GM21381 (cell line): ENCODE data around the gene ATP6V0A1.
"Not testable (repeated sequence)": the region's sequence is repeated elsewhere in the genome, so short reads cannot be mapped to it uniquely, and the experiment has no call there.

Experiments
- ATAC-seq: cut with Tn5 transposase; IDR thresholded peaks from one replicate; pipeline ENCODE4 v1.9.1; 2021; ENCODE audit warnings: mild to moderate bottlenecking, moderate library complexity; ENCODE audit not compliant: unreplicated experiment

ATP6V0A1 gene

DNA sequence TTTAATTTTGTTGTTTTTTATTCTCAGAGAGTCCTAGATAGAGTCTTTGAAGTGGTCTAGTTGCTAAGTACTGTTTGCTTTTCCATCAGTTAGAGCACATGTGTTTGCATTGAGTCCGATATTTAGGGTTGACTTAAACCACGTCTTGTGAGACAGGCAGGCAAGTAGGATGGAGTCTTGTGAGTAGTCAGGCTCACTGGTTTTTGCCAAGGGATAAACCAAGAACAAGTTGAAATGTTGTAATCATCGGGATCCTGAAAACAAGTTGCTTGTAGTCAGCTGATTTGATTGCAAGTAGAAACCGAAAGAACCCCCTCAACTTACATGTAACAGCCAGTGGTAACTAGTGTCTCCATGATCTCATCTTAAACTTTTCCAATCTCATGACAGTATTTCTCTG lies 17.2 kb downstream of the ATP6V0A1 start:
- ATAC-seq, result no peak

DNA sequence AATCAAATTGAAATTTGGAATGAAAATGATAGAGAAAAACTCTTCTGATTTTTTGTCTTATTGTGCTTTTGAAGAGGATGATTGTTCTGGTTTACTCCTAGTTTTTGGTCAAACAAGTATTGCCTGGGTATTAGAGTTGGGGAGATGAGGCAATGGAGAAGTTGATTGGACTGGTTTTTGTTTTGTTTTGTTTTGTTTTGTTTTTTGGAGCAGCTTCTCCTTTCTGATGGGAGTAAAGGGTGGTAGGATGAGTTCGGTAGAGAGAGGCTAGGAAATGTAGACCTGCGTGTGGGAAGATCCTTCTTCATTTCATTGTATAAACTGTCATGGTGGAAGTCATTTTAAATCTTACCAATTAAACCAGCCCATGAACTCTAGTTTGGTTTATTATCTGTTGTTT lies 17.7 kb downstream of the ATP6V0A1 start:
- ATAC-seq, result no peak

DNA sequence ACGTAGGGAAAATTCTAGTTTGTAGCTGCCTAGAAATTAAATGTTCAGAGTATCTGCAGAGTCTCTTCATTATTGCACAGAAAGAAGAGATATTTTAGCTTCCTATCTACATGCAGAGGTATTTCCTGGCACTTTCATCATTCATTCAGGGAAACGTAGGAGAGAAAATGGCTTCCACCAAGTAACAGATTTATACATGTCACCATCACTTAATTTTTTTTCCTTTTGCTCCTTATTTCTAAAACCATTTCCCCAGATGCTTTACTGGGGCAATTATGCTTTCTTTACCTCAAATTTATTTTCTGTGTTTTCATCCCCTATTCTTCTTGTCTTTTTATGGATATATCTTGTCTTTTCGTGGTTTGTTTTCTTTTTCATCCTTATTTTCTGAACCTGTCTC lies 18.5 kb downstream of the ATP6V0A1 start:
- no peak for ATAC-seq

DNA sequence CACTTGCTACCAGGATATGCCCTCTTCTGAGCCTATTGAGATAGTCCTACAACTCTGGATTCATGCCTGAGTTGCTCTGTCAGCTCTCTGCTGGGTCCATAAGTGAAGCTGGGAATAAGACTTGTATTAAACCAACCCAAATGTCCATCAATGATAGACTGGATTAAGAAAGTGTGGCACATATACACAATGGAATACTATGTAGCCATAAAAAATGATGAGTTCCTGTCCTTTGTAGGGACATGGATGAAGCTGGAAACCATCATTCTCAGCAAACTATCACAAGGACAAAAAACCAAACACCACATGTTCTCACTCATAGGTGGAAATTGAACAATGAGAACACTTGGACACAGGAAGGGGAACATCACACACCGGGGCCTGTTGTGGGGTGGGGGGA lies 19.1 kb downstream of the ATP6V0A1 start:
- ATAC-seq, result not testable (repeated sequence)

DNA sequence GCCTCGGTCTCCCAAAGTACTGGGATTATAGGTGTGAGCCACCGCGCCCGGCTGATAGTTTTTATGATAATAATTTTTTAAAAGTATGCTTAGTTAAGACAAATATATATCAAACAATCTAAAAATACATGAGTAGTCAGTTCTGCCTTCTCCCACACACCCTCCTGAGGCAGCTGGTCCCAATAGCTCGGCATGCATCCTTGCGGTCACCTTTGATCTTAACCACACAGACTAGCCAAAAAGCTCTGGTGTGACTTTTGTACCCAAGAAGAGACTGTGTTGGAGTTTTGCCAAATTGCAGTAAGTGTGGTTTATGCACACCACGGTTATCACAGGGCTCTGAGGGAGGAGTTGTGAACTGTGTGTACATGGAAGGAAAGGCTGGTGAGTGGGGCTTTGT lies 25.6 kb downstream of the ATP6V0A1 start:
- ATAC-seq, result peak; percentile 54

DNA sequence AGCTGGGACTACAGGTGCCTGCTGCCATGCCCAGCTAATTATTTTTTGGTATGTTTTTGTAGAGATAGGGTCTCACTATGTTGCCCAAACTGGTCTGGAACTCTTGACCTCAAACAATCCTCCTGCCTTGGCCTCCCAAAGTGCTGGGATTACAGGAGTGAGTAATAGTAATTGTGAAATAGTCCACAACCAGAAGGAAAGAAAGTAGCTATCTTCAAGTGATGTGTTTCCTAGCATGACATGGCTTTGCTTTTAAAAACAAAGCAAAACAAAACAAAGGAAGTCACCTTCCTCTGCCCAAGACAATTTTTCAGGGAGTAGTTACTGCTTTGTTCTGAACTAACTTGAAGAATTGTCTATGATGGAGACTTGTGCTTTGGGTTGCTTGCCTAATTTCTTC lies 27.0 kb downstream of the ATP6V0A1 start:
- no peak for ATAC-seq

DNA sequence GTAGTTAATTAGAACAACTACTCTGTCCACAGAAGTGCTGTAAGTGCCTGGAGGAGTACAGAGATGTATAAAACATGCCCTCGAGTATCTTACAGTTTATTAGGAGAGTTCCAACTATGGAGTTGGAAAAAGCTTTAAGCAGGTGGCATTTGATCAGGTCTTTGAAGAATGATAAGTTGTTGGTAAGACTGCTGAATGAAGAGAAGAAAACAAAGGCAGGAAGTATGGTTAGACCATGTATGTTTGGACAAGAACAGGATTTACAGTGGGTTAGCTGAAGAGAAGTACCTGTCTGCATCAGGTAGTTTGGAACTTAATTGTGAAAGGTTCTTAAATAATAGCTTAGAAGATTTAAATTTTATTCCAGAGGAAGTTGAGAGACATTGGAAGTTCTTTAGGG lies 29.4 kb downstream of the ATP6V0A1 start:
- no peak for ATAC-seq

DNA sequence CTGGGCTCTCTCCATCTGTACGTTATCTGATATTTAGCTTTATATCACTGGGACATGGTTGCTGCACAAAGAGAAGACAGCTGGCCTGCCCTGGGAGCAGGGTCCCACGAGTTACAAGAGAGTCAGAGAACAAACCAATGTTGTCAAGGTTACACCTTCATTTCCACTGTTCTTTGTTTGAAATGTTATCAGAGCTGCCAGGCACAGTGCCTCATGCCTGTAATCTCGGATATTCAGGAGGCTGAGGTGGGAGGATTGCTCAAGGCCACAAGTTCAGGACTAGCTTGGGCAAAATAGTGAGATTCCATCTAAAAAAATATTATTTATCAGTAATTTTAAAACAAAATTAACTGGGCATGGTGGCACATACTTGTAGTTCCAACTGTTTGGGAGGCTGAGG lies 34.6 kb downstream of the ATP6V0A1 start:
- ATAC-seq, result no peak

DNA sequence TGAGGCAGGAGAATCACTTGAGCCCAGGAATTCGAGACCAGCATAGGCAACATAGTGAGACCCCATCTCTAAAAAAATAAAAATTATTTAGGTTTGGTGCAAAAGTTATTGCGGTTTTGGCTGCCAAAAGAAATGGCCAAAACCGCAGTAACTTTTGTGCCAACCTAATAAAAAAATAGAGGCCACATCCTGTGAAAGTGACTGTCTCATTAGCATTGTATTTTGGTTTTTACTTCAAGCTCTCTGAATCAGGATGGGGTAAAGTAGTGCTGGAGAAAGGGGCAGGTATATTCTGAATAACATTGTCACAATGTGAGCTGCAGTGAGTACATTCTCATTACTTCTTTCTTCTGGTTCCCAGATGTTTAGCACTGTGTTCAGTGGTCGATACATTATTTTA lies 36.0 kb downstream of the ATP6V0A1 start:
- no peak for ATAC-seq

DNA sequence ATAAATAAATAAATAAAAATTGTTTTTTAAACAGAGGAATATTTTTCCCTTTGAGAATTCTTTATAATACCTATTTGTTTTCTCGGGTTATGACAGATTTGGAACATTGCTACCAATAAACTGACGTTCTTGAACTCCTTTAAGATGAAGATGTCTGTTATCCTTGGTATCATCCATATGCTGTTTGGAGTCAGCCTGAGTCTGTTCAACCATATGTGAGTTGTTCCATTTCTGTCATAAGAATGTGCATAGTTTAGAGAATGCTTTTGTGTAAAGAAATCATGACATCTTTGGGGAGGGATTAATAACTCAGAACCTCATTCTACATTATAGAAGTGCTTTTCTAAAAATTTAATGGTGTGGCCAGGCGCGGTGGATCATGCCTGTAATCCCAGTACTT lies 40.1 kb downstream of the ATP6V0A1 start:
- ATAC-seq, result no peak

DNA sequence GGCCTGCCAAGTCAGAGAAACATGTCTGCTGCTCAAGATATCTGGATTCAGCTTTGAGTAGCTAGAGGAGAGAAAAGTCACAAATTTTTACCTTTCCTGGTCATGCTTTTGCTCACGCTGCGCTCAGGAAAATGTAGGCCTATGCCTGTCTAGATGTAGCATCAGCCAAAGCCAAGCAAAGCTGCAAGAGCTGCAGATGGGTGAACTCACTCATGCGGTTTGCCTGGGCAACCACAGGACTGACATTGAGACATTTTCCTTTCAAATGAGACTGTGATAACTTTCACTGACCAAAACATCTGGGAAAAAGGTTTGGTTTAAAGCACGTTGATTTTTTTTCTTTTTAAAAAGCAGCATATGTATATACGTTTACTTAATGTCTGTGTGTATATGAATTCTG lies 43.4 kb downstream of the ATP6V0A1 start:
- ATAC-seq, result no peak

DNA sequence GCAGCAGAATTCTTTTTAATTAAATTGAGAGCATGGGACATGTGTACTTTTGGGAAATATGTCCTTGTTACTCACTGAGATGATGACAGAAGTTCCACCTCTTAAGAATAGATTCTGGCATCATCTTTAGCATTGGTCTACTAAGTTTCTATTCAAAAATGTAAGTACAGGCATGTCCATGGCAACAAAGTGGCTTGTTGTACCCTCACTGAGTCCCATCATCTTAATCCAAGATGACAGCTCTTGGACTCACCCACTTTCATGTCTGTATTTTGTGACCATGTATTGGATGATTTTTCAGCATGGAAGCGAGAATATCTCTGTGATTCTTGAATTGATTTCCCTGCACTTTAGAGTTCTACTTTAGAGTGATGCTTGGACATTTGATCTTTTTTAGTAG lies 44.2 kb downstream of the ATP6V0A1 start:
- no peak for ATAC-seq

DNA sequence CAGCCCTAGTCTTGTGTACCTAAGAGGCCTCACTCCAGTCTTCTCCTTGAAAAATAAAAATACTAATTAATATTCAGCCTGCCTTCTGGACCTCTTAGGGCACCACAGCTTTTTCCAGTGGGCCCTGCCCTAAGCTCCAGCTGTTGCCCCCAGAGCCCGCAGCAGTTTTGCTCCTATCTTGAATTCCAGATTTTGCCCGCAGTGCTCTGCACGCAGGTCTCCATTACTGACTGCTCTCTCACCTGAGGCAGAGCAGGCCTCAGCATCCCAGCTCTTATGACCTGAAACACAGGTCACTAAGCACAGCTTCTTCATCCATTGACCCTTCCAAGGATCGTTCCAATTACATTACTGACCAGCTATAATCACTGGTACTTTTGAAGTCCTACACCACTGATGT lies 49.0 kb downstream of the ATP6V0A1 start:
- ATAC-seq, result no peak

DNA sequence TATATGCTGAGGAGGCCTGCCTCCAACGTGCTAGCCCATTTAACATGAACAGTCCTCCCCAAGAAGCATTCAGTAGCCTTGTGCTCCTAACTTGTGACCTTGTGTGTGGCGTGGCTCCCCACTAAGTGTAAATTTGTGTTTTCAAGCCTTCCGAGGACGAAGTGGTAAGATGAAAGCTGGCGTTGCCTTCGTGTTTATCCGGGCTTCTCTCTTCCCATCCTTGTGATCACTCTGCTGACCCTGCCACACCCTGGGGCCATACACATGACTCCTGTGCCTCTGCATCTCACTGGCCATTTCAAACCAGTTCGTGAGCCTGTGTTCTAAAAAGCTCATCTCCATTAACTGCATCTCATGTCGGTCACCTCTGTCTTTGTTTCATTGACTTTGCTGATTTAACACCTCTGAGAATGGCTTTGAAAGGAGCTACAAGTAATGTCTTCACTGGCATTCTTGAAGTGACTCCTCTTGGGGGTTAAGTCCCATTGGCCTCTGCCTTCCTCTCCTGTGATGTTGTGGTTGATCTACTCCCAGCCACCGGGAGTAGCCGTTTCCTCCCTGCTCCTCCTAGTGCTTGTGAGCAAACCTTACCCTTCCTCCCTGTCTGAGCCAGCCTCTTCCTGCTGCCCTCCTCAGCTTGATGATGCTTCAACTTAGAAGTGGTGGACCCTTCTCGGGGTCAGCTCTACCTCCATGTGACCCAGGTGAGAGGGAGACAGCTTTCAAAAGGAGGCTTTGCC lies 49.9 kb downstream of the ATP6V0A1 start:
- ATAC-seq, result no peak

DNA sequence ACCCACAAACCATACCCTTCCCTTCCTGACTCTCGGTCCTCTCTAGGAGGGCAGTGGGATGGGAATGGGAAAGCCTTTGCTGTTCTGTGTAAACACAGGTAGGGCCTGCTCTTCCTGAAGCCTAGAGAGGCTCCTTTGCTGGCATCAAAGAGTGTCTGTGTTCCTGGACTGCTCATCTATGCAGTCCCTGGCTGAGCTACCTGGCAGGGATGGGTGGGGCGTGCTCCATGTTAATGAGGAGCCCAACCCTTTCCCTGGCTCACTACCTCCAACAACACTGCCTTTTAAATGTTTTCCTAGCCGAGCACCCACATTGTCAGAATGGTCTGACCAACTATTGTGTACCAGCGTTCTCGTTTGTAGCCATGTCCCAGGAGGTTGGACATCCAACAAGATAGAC lies 50.7 kb downstream of the ATP6V0A1 start:
- ATAC-seq, result no peak

DNA sequence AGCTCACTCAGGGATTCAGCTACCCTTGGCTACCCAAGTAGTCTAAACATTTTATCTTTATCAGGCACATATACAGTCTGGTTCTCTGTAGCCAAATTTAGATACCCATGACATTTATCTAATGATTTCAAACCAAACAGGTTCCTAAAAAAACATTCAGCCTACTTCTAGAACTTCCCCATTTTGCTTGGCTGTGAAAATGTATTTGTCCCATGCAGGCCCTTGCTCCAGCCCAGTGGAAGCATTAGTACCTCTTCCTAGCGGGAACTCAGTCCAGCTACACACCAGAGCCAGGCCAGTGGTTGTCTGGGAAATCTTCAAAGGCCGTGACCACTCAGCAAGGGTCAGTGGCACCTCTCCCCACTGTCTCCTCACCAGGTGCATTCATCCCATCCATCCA lies 51.2 kb downstream of the ATP6V0A1 start:
- ATAC-seq, result no peak

DNA sequence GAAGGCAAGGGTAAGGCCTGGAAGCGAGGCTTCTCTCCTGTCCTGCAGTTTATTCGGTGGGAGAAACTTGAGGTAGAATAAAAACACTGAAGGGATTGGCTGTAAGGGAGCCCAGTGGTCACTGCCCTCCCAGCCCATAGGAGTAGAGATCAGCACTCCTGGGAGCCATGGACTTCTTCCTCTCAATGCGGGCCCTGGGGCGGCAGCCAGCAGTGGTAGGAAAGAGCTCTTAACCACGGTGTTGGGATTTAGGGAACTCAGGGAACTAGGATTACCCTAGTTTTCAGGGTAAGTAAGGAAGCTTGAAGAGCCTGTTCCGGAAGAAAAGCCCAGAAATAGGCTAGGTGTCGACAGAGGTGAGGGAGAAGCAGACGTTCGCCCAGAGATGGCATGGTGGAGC lies 53.6 kb downstream of the ATP6V0A1 start:
- ATAC-seq, result no peak

DNA sequence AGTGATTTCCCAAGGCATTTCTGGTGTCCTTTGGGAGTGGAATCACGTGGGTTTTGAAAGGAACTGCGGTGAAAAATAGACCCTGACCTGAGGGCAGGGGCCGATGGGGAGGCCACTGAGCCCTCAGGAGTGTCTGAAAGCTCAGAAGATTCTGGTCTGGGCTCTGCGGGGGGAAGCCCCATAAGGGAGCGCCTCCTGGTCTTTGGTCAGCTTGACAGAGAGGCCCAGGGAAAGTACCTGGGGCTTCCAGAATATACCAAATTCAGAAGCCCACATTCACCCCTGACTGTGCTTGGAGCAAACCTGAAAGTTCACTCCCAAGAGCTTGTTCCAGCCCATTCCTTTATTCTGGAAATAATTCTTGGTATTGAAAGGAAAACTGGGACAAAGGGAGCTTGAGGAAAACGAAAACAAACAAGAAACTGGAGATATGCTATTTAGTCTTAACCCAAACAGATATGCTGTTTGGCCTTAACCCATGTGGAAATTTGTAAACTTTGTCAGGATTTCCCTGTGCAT lies 54.1 kb downstream of the ATP6V0A1 start:
- no peak for ATAC-seq

DNA sequence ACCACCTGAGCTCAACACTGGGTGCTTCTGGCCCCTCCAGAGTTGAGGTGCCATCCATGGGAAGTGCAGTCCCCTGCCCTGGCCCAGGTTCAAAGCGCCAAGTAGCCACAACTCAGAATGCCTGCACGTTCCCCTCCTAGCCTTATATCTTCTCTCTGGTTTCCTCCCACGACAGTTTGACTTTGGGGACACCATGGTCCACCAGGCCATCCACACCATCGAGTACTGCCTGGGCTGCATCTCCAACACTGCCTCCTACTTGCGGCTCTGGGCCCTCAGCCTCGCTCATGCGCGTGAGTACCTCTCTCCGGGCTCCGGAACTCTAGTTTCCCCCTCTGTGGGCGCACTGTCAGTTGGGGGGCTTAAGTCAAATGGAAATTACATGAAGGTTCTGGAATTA lies 55.0 kb downstream of the ATP6V0A1 start:
- ATAC-seq, result no peak

DNA sequence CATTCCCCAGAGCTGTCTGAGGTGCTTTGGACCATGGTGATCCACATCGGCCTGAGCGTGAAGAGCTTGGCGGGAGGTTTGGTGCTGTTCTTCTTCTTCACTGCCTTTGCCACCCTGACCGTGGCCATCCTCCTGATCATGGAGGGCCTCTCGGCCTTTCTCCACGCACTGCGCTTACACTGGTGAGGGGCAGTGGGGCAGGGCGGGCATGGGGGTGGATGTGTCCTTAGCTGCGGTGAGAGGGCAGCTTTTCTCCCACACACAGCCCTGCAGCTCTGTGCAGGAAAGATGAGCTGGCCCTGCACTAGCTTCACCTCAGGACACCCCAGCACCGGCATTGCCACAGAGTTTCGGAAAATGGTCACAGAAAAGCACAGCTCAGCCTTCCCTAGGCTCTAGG lies 55.6 kb downstream of the ATP6V0A1 start:
- ATAC-seq, result no peak

DNA sequence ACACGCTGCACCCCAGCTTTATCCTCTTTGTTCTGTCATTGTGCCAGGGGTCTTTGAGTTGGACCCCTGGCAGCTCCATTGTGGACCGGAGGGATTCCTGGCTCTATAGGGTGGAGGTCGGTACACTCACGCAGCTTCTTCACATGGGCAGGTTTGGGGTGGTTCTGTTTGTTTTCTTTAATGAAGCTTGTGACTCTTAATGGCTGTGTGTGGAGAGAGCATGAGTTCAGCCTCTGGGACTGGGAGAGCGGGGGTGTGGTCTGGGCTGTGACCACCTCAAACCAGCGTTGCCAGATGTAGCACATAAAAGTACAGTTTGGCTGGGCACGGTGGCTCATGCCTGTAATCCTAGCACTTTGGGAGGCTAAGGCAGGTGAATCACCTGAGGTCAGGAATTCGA lies 56.2 kb downstream of the ATP6V0A1 start:
- no peak for ATAC-seq

DNA sequence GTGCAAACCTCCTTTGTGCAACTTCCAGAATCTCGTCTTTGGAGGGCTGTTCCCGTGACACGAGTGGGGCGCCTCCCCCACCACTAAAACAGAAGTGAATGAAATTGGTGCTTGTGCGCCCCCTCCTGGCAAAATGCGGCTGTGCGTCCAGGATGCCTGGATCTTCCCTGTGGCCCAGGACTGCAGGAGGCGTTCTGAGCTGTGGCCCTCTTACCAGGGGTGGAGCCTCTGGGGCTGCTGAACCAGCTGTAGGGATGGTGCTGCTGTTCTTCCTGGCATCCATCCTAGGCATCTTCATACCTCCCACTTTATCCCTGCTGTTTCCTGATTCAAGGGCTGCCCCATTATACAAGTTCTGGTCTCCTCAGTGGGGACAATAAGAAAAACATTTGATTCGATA lies 58.8 kb downstream of the ATP6V0A1 start:
- no peak for ATAC-seq
